Cardiac fibroblast (primary cell): ENCODE measurements around the gene TEX2.
"Not testable (repeated sequence)": the region's sequence is repeated elsewhere in the genome, so short reads cannot be mapped to it uniquely, and the experiment has no call there.

ENCODE experiments used
- DNase-seq, 2 donors: peaks; one replicate each; pipeline versions ENCODE4 v3.0.0 to v3.0.0-alpha.2; 2010; ENCODE audit warnings: low read depth in 2 of 2
- H3K4me3 ChIP-seq, 2 donors: replicated peaks in 1 of 2; 1 replicate in 1 of 2; 2 replicates in 1 of 2; pipeline ENCODE4 v1.5.1; 2011; ENCODE audit warnings: low read depth in 2 of 2, low read length in 2 of 2, mild to moderate bottlenecking in 2 of 2, moderate library complexity in 1 of 2
- TF ChIP-seq, protein P1 (sequence below): IDR thresholded peaks from one replicate; pipeline ENCODE4 v1.5.1; 2011; ENCODE audit warnings: low read depth, mild to moderate bottlenecking, low read length, inconsistent platforms

Gene TEX2

DNA sequence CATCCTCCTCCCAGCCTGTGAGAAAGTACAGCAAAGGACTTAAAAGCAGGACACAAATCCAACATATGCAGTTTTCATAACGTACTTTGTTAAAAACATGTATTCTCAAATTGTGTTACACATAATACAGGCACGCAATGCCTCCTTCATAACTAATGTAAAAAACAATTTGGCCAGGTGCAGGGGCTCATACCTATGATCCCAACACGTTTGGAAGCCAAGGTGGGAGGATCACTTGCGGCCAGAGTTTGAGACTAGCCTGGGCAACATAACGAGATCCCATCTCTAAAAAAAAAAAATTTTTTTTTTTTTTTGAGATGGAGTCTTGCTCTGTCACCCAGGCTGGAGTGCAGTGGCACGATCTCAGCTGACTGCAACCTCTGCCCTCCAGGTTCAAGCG lies 20.4 kb downstream of the TEX2 start:
- no peak overlapping the region for H3K4me3 ChIP-seq
- TF ChIP-seq, protein P1, sequence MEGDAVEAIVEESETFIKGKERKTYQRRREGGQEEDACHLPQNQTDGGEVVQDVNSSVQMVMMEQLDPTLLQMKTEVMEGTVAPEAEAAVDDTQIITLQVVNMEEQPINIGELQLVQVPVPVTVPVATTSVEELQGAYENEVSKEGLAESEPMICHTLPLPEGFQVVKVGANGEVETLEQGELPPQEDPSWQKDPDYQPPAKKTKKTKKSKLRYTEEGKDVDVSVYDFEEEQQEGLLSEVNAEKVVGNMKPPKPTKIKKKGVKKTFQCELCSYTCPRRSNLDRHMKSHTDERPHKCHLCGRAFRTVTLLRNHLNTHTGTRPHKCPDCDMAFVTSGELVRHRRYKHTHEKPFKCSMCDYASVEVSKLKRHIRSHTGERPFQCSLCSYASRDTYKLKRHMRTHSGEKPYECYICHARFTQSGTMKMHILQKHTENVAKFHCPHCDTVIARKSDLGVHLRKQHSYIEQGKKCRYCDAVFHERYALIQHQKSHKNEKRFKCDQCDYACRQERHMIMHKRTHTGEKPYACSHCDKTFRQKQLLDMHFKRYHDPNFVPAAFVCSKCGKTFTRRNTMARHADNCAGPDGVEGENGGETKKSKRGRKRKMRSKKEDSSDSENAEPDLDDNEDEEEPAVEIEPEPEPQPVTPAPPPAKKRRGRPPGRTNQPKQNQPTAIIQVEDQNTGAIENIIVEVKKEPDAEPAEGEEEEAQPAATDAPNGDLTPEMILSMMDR: no peak
- DNase-seq: no peak

DNA sequence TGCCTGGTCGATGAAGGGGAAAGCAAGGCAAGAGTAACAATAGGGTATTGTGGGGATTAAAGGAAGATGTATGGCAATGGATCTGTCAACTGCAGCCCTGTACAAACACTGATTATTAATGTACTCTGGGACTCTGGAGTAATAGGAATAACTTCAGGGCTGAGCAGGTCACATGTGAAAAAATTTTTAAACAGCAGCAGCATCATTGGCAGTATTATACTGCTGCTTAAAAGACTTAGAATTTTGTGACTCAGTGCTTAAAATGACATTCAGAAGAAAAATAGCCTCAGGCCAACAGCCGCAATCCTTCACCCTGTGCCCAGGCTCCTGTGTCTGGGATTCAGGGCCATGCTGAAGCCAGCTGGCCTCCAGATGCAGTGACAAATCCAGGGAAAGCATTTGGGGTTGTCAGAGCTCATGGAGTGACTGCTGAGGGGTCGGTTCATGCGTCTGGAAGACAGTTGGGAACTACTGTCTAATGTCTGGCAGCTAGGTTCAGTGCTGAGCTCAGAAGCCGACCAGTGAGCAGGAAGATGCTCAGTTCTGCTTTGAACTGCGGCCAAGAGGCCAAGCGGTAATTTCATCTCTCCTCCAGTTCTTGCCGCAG lies 22.2 kb downstream of the TEX2 start:
- H3K4me3 ChIP-seq: peak overlapping the region in 1 of 2 donors; percentile 10

GRCh38 chr17:64240261-64240740 lies 22.8 kb downstream of the TEX2 start:
- peak in 1 of 2 donors; percentile 25 for DNase-seq
- TF ChIP-seq, protein P1: no peak
- H3K4me3 ChIP-seq: no peak overlapping the region

More for the DNA sequence above, 22.2 kb downstream of the TEX2 start:
- TF ChIP-seq, protein P1: no peak
- peak; percentile 63 to 64 for DNase-seq

- DNase-seq, H3K4me3 ChIP-seq: not testable (repeated sequence)
Observed at GRCh38 chr17:64238449-64238848, 24.6 kb downstream of the TEX2 start.

DNA sequence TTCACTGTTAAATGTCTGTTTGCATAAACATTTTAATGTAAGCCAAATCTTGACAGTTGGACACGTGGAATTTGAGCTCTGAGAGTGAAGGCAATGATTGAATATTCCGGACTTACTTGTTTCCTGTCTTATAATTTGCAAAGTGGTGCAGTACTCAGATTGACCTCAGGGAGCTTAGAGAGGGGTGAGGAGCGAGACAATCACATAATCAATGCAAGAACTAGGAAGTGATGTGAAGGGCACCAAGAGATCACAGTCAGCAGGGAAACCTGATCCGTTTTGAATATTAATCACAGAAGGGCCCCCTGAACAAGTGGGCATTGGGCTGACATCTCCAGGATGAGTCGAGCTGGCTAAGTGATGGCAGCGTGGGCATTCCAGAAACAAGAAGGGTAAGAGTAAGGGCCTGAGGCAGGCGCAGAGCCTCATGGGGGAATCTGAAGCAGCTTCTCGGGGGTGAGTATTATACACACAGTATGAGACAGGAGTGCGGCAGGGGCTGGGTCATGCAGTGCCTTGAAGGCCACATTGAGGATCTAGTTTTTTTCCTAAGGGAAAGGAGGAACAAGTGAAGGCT lies 26.1 kb downstream of the TEX2 start:
- TF ChIP-seq, protein P1: no peak
- H3K4me3 ChIP-seq: no peak overlapping the region
- no peak for DNase-seq

GRCh38 chr17:64234961-64235360 lies 28.1 kb downstream of the TEX2 start:
- TF ChIP-seq, protein P1: no peak
- DNase-seq: no peak
- no peak overlapping the region for H3K4me3 ChIP-seq

DNA sequence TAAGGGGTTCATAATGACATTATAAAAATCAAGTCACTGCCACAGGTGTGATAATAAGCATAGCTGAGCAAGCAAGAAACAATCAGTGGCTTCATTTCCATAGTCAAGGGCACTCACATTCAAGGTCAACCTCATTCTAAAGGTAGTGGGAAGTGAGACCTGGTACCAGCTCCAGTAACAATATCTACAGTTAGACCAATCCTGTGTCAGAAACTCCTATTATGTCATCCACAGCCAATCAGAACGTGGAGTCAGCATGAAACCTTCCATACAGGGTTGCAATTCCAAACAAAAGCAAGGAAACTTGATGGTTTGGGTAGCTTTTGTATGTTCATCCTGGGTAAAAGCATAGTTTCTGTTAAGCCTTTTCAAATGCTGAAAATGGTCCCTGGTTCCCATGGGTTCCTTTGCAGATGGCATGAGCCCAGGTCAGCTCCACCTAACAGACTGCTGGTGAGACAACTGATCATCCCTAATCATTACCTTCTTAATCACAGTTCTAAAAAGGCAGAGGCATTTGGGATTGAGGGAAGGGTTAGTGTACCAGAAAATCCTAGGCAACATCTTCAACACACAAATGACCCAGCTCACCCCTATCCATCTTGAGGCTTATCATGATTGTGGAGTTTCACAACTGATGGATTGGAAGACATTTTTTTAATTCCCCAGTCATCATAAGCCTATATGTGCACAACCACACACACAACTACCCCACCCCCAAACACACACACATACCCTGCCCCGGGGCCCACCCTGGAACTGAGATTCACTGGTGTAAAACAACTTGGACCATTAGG lies 30.4 kb downstream of the TEX2 start:
- TF ChIP-seq, protein P1: no peak
- H3K4me3 ChIP-seq: no peak overlapping the region
- no peak for DNase-seq
